Glomerular visceral epithelial cell (primary cell): Measurements from ENCODE around the gene DDT.
"Not testable (repeated sequence)": the region's sequence is repeated elsewhere in the genome, so short reads cannot be mapped to it uniquely, and the experiment has no call there.

ENCODE experiments used
- DNase-seq: peaks from one replicate; pipeline ENCODE4 v3.0.0-alpha.2; 2016; ENCODE audit errors: extremely low spot score

DDT gene

GRCh38 chr22:23952794-23953405 lies 21.3 kb downstream of the DDT start:
- not testable (repeated sequence) for DNase-seq

GRCh38 chr22:23951383-23951782 lies 22.9 kb downstream of the DDT start:
- not testable (repeated sequence) for DNase-seq

GRCh38 chr22:23949764-23950163 lies 24.5 kb downstream of the DDT start:
- not testable (repeated sequence) for DNase-seq

GRCh38 chr22:23947391-23947790 lies 26.9 kb downstream of the DDT start:
- not testable (repeated sequence) for DNase-seq

- DNase-seq: not testable (repeated sequence)
These were observed 34.1 kb downstream of the DDT start for GRCh38 chr22:23940166-23940565.

GRCh38 chr22:23939017-23939357 lies 35.3 kb downstream of the DDT start:
- DNase-seq: no peak

- no peak for DNase-seq
These were observed 35.8 kb downstream of the DDT start for GRCh38 chr22:23938328-23939016.

- DNase-seq: no peak
These were observed 47.7 kb downstream of the DDT start for GRCh38 chr22:23926561-23926960.

- DNase-seq: no peak
These were observed 49.1 kb downstream of the DDT start for GRCh38 chr22:23925020-23925606.

GRCh38 chr22:23922921-23923320 lies 51.3 kb downstream of the DDT start:
- no peak for DNase-seq

GRCh38 chr22:23921586-23922201 lies 52.5 kb downstream of the DDT start:
- DNase-seq: not testable (repeated sequence)
